Liver (tissue), 9 donors: Measurements from ENCODE around the gene HSPB9. TPM values are rescaled to one million over a fixed set of nuclear protein-coding genes. Genes with fewer than 3 reads are reported as not detected.

Experiments used
- DNase-seq: peaks from one replicate; pipeline ENCODE4 v3.0.0-alpha.2; 2017; ENCODE audit warnings: low spot score
- H3K27ac ChIP-seq, 2 donors: one replicate each; pipeline ENCODE4 v1.7.0; 2013; ENCODE audit warnings: inconsistent platforms in 2 of 2, low read length in 2 of 2, control low read depth in 1 of 2, low read depth in 1 of 2, mild to moderate bottlenecking in 1 of 2
- H3K27me3 ChIP-seq, 4 donors: one replicate each; pipeline versions ENCODE4 v1.6.1 to v1.7.0; 2013; ENCODE audit warnings: low read length in 3 of 4, inconsistent platforms in 1 of 4, mild to moderate bottlenecking in 1 of 4, moderate library complexity in 1 of 4; ENCODE audit not compliant: control insufficient read depth in 4 of 4, insufficient read depth in 4 of 4
- H3K36me3 ChIP-seq, 4 donors: one replicate each; pipeline versions ENCODE4 v1.6.1 to v1.7.0; 2013; ENCODE audit warnings: low read length in 3 of 4, mild to moderate bottlenecking in 3 of 4, low read depth in 1 of 4, moderate library complexity in 1 of 4; ENCODE audit not compliant: control insufficient read depth in 4 of 4, insufficient read depth in 3 of 4
- H3K4me1 ChIP-seq, 4 donors: one replicate each; pipeline versions ENCODE4 v1.6.1 to v1.7.0; 2013; ENCODE audit warnings: low read length in 3 of 4, mild to moderate bottlenecking in 3 of 4, moderate library complexity in 1 of 4; ENCODE audit not compliant: control insufficient read depth in 4 of 4, insufficient read depth in 4 of 4
- H3K4me3 ChIP-seq, 3 donors: one replicate each; pipeline versions ENCODE4 v1.6.1 to v1.7.0; 2013; ENCODE audit warnings: low read length in 3 of 3, control low read depth in 1 of 3, low read depth in 1 of 3, mild to moderate bottlenecking in 1 of 3
- H3K9ac ChIP-seq, 2 donors: one replicate each; pipeline ENCODE4 v1.7.0; 2013; ENCODE audit warnings: low read length in 2 of 2, mild to moderate bottlenecking in 2 of 2, moderate library complexity in 2 of 2, control low read depth in 1 of 2, low read depth in 1 of 2
- H3K9me3 ChIP-seq, 4 donors: one replicate each; pipeline versions ENCODE4 v1.6.1 to v1.7.0; 2013; ENCODE audit warnings: low read length in 3 of 4; ENCODE audit not compliant: control insufficient read depth in 4 of 4
- EGR1 ChIP-seq, 2 donors: IDR thresholded peaks; 2 replicates each; pipeline ENCODE4 v1.6.1; 2016 to 2018; ENCODE audit warnings: antibody characterized with exemption in 2 of 2, low read depth in 2 of 2
- FOXA2 ChIP-seq: IDR thresholded peaks from 2 replicates; pipeline ENCODE4 v1.6.1; 2016; ENCODE audit warnings: antibody characterized with exemption
- GABPA ChIP-seq, 2 donors: IDR thresholded peaks in 1 of 2; conservative IDR thresholded peaks in 1 of 2; 2 replicates each; pipeline ENCODE4 v1.6.1; 2016; ENCODE audit warnings: antibody characterized with exemption in 2 of 2, mild to moderate bottlenecking in 1 of 2, moderate library complexity in 1 of 2
- HNF4A ChIP-seq, 2 donors: conservative IDR thresholded peaks; 2 replicates each; pipeline ENCODE4 v1.6.1; 2016; ENCODE audit warnings: antibody characterized with exemption in 2 of 2, mild to moderate bottlenecking in 2 of 2
- HNF4G ChIP-seq: IDR thresholded peaks from 2 replicates; pipeline ENCODE4 v1.6.1; 2016; ENCODE audit warnings: antibody characterized with exemption
- JUND ChIP-seq, 2 donors: IDR thresholded peaks; 2 replicates each; pipeline ENCODE4 v1.6.1; 2016; ENCODE audit warnings: antibody characterized with exemption in 2 of 2
- NR2F2 ChIP-seq: IDR thresholded peaks from 2 replicates; pipeline ENCODE4 v1.6.1; 2016; ENCODE audit warnings: antibody characterized with exemption
- RAD21 ChIP-seq, 2 donors: IDR thresholded peaks; 2 replicates each; pipeline ENCODE4 v1.6.1; 2016; ENCODE audit warnings: antibody characterized with exemption in 2 of 2, mild to moderate bottlenecking in 2 of 2
- RXRA ChIP-seq, 2 donors: IDR thresholded peaks; 2 replicates each; pipeline ENCODE4 v1.6.1; 2017 to 2018; ENCODE audit warnings: antibody characterized with exemption in 2 of 2, mild to moderate bottlenecking in 1 of 2
- SP1 ChIP-seq: IDR thresholded peaks from 2 replicates; pipeline ENCODE4 v1.6.1; 2018; ENCODE audit warnings: antibody characterized with exemption, mild to moderate bottlenecking
- TAF1 ChIP-seq: conservative IDR thresholded peaks from 2 replicates; pipeline ENCODE4 v1.6.1; 2016; ENCODE audit warnings: antibody characterized with exemption, mild to moderate bottlenecking
- YY1 ChIP-seq: IDR thresholded peaks from 2 replicates; pipeline ENCODE4 v1.6.1; 2016; ENCODE audit warnings: antibody characterized with exemption, mild to moderate bottlenecking
- WGBS: extraction: QIAGEN DNeasy Blood & Tissue Kit; methylation state at CpG from one replicate; pipeline ENCODE4 v1.1.7; 2013; 5-methylcytosine and 5-hydroxymethylcytosine counted together
- polyA plus RNA-seq, 2 donors: library from polyadenylated mRNA; stranded (reverse) in 1 of 2; unstranded in 1 of 2; fragments of 200-250 nt in 1 of 2; fragments of >200 nt in 1 of 2; fragmentation: Nextera tagmentation in 1 of 2; extraction: Ambion mirVana in 1 of 2; gene quantifications; one replicate each; pipeline versions ENCODE4 v1.2.1 to v1.2.3, GENCODE V29; 2013 to 2015
- total RNA-seq, 2 donors: library from RNA; depleted of rRNA; stranded (reverse); fragments of >200 nt; gene quantifications; one replicate each; pipeline ENCODE4 v1.2.3, GENCODE V29; 2014
- TF ChIP-seq, protein P1 (sequence below): IDR thresholded peaks from 2 replicates; pipeline ENCODE4 v1.6.1; 2016; ENCODE audit warnings: antibody characterized with exemption
- TF ChIP-seq, protein P2 (sequence below): IDR thresholded peaks from 2 replicates; pipeline ENCODE4 v1.6.1; 2016; ENCODE audit warnings: antibody characterized with exemption, mild to moderate bottlenecking
- TF ChIP-seq, protein P3 (sequence below): IDR thresholded peaks from 2 replicates; pipeline ENCODE4 v1.6.1; 2016; ENCODE audit warnings: antibody characterized with exemption
- TF ChIP-seq, protein P4 (sequence below): IDR thresholded peaks from 2 replicates; pipeline ENCODE4 v1.6.1; 2016; ENCODE audit warnings: antibody characterized with exemption
- donor health status: healthy.
- donor health status: healthy.
- donor health status: healthy.
- donor health status: healthy.
- donor health status: healthy.

The HSPB9 gene
- total and polyA plus RNA-seq, 4 donors = 0.17 to 4.0 (median 0.56) TPM

DNA sequence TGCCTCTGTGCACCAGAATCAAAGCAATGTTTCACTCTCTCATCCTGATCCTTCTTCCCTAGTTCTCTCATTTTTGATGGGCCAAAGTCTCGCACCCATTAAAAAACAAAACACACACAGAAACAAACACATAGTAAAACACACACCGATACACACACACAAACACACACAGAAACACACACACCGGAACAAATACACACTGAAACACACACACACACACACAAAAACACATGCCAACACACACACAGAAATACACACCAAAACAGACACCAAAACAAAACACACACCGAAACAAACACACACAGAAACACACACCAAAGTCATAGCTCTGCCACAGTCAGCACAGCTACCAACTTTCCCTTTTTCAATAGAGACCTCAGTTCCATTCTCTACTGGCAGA lies 8.6 kb downstream of the HSPB9 start:
- Histone ChIP-seq H3K4me3 (no peak overlapping the region), H3K27ac (peak overlapping the region; percentile 52 to 64), H3K9me3 (no peaks in the 10 kb centered on the region), H3K4me1 (peaks cover 7 to 28% (median 18%) of the 10 kb centered on the region in 4 donors), H3K9ac (no peak overlapping the region), H3K27me3 (no peaks in the 10 kb centered on the region), H3K36me3 (peaks cover 14 to 36% (median 33%) of the 10 kb centered on the region in 4 donors)
- DNase-seq = no peak
- TF ChIP-seq JUND (IDR thresholded peaks at IDR 0.05) (no peak), YY1 (no peak), NR2F2 (no peak), EGR1 (IDR thresholded peaks at IDR 0.05; ENCODE audit: low read depth in 2 of 2) (no peak), HNF4A (conservative IDR thresholded peaks at IDR 0.05) (no peak), RXRA (IDR thresholded peaks at IDR 0.05) (no peak), GABPA (IDR thresholded peaks at IDR 0.05 in 1 of 2, conservative IDR thresholded peaks at IDR 0.05 in 1 of 2) (no peak), SP1 (no peak), HNF4G (no peak), TAF1 (no peak), RAD21 (IDR thresholded peaks at IDR 0.05) (no peak), FOXA2 (no peak)
- TF ChIP-seq, protein P1, sequence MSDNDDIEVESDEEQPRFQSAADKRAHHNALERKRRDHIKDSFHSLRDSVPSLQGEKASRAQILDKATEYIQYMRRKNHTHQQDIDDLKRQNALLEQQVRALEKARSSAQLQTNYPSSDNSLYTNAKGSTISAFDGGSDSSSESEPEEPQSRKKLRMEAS = no peak
- TF ChIP-seq, protein P2, sequence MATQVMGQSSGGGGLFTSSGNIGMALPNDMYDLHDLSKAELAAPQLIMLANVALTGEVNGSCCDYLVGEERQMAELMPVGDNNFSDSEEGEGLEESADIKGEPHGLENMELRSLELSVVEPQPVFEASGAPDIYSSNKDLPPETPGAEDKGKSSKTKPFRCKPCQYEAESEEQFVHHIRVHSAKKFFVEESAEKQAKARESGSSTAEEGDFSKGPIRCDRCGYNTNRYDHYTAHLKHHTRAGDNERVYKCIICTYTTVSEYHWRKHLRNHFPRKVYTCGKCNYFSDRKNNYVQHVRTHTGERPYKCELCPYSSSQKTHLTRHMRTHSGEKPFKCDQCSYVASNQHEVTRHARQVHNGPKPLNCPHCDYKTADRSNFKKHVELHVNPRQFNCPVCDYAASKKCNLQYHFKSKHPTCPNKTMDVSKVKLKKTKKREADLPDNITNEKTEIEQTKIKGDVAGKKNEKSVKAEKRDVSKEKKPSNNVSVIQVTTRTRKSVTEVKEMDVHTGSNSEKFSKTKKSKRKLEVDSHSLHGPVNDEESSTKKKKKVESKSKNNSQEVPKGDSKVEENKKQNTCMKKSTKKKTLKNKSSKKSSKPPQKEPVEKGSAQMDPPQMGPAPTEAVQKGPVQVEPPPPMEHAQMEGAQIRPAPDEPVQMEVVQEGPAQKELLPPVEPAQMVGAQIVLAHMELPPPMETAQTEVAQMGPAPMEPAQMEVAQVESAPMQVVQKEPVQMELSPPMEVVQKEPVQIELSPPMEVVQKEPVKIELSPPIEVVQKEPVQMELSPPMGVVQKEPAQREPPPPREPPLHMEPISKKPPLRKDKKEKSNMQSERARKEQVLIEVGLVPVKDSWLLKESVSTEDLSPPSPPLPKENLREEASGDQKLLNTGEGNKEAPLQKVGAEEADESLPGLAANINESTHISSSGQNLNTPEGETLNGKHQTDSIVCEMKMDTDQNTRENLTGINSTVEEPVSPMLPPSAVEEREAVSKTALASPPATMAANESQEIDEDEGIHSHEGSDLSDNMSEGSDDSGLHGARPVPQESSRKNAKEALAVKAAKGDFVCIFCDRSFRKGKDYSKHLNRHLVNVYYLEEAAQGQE = no peak
- TF ChIP-seq, protein P3, sequence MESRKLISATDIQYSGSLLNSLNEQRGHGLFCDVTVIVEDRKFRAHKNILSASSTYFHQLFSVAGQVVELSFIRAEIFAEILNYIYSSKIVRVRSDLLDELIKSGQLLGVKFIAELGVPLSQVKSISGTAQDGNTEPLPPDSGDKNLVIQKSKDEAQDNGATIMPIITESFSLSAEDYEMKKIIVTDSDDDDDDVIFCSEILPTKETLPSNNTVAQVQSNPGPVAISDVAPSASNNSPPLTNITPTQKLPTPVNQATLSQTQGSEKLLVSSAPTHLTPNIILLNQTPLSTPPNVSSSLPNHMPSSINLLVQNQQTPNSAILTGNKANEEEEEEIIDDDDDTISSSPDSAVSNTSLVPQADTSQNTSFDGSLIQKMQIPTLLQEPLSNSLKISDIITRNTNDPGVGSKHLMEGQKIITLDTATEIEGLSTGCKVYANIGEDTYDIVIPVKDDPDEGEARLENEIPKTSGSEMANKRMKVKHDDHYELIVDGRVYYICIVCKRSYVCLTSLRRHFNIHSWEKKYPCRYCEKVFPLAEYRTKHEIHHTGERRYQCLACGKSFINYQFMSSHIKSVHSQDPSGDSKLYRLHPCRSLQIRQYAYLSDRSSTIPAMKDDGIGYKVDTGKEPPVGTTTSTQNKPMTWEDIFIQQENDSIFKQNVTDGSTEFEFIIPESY = no peak
- TF ChIP-seq, protein P4, sequence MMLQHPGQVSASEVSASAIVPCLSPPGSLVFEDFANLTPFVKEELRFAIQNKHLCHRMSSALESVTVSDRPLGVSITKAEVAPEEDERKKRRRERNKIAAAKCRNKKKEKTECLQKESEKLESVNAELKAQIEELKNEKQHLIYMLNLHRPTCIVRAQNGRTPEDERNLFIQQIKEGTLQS = no peak
- whole genome bisulfite sequencing = 96% methylated on average over 4 of the region's 4 CpGs

DNA sequence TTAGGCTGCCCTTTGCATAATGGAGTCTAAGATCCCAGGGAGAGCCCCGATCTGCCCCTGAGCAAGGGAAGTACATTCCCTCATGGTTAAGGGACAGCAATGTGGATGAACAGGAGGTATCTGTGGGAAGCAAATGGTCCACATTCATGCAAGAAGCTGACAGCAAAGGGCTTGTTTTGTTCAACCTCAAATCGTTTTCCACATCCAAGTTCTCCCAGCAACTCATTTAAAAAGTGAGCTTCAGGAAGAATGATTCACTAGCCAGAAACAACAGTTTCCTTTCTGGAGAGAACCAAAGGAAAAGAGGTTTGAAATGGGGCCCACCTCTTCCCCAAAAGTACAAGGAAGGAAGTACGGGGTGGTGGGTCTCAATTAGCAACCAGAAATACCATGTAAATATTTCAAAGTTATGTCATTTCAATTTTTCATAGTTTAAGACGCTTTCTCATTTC lies 9.4 kb downstream of the HSPB9 start:
- Histone ChIP-seq H3K36me3 (peaks cover 14 to 31% (median 27%) of the 10 kb centered on the region in 4 donors), H3K27me3 (no peaks in the 10 kb centered on the region), H3K9me3 (no peaks in the 10 kb centered on the region), H3K4me1 (peaks cover 11 to 33% (median 22%) of the 10 kb centered on the region in 4 donors), H3K9ac (no peak overlapping the region), H3K27ac (peak overlapping the region; percentile 18 to 52), H3K4me3 (no peak overlapping the region)
- no peak for DNase-seq
- WGBS = 68% methylated on average over 4 of the region's 4 CpGs
- TF ChIP-seq JUND (IDR thresholded peaks at IDR 0.05) (peak in 1 of 2 donors; percentile 55), RXRA (IDR thresholded peaks at IDR 0.05) (no peak), NR2F2 (peak; percentile 69)
- TF ChIP-seq, protein P1 = peak; percentile 22
- TF ChIP-seq, protein P2 = no peak
